Ramos (cell line): ENCODE results near the gene ETV6.

ENCODE experiments used
- in situ Hi-C: fragments of 300-500 bp; cut with MboI; formaldehyde crosslinking; loops from one replicate; pipeline ENCODE4 v1.14.3; 2022; ENCODE audit warnings: low sequenced_read_pairs; ENCODE audit not compliant: unreplicated experiment

Gene ETV6

DNA sequence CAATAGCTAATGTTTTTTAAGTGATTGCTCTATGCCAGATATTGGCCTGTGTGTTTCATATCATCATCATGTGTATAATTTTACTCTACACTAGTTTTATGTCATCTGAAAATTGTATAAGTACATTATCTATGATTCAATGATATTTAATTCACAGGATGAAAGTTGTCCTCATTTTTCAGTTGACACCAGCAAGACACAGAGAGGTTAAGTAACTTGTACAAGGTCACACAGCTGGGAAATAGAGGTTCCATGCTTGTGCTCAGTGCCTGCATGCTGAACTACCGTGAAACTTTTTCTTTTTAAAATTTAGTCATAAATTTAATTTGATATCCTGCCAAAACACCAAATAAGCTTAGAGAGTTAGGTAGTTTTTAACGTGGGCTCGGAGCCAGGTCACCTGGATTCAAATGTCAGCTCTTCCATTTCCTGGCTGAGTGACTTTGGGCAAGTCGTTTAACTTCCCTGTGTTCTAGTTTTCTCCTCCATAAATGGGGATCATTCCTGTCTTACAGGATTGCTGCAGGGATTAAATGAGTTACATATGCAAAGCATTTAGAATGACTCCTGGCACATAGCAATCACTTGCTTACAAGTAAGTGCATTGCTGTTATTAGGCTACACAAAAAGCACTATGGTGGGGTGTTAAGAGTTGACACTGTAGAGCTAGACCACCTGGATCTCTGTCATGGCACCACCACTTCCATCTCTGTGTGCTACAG, 183.9 kb downstream of the ETV6 start:
- in situ Hi-C loops, result no loop called here

DNA sequence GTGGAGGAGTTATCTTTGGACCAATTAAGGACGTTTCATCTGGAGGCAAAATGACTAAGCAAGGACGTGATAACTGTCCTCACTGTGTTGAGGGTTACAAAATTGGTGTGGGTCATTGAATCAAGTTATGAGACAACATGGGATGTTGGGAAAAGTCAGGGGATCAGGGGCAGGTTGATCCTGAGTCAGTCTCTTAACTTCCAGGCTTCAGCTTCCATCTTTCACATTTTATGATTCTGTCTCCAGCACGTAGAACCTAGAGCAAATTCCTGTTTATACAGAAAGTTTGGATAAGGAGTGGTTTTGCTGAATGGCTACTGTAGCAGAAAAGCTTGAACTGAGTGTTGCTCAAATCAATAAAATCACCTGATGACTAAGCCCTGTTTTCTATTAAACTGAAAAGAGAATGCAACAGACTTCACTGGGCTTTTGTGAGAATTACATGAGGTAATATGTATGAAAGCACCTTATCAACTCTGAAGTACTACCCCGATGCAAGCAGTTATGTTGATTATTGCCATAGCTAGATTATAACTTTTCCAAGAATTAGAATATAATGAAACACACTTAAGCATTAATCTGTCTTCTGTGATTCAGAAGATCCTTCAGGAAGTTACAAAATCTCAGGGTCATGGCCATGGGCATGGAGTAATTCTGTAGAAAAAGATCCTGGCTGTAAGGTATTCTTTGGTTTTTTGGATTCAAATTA, 184.8 kb downstream of the ETV6 start:
- in situ Hi-C loops, result no loop called here

DNA sequence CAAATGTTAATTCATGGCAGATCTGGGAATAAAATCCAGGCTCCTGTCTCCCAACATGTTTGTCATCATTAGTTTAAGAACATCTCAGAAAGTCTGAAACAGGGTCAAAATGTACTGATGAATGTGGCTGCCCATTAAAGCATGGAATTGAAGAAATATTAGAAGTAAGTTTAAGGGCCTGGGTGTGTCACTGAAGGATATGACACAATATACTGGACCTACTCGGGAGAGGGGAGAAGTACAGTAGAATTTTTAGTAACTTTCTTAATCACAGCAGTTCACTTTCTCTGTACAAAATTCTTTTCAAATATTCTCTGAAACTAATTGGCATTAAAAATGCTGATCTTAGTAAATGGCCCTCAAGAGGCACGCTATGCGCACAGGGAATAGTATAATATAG, 185.5 kb downstream of the ETV6 start:
- in situ Hi-C loops, result no loop called here

DNA sequence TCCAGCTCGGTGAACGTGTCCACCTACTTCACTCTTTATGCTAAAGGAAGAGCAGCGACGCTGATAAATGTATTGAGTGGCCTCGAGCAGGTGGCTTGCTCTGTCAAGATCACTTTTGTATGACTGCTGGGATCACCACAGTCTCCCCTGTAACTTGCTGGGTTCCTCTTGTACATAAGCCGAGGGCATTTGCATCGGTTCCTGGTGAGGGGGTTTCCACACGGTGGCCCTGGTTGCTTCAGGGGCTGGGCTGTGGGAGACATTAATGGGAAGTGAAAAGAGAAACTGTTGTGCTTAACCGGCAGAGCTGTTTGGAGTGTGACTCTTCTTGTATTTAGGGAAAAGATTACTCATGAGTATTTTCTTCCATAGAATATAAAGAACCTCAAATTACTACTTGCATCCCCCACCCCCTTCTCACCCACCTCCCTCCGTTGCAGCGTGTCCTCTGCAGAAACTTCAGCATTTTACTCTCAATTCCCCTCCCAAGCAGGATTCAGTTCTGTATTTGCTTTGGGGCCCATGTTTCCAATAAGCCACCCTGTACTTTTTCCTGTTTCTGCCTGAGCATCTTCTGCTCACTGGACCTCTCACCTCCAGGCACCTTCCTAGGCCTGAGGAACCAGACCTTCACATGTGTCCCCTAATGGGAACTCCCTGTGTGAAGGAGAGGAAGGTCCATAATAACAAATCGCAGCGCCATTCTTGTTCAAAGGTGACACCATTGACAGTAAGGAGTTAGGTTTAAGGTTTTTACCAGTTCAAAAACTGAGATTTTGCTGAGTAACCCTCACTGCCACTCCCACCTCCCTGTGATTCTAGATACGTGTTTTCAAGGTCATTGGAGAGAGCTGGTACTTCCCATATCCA, 187.0 kb downstream of the ETV6 start:
- in situ Hi-C loops, result no loop called here

DNA sequence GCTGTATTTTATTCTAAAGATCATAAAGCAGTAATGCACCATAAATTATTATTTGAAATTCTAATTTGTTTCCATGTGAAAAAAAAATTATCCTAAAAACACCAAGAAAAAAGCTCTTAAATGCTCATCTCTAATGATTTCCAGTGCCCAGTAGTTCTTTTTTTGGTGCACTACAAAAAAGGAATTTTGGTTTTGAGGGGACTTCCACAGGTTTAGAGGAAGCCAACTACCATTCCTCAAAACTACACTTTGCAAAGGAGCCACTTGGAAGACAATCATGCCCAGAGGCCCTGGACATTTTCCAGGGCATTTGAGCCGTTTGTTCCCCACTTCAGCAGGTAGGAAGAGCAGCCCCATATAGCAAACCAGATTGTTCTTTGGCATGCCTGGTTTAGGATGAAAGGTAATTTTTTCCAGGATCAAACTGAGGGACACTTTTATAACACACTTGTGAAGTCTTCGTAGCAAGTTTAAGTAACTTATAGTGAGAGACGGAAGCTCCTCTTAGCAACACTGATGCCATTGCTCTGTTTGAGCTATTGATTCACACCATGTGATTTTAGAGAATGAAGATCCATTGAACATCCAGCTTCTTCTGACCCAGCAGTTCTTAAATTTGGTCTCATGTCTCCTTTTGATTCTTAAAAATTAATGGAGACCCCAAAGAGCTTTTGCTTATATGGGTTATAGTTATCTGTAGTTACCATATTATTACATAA, 187.9 kb downstream of the ETV6 start:
- in situ Hi-C loops, result no loop called here

DNA sequence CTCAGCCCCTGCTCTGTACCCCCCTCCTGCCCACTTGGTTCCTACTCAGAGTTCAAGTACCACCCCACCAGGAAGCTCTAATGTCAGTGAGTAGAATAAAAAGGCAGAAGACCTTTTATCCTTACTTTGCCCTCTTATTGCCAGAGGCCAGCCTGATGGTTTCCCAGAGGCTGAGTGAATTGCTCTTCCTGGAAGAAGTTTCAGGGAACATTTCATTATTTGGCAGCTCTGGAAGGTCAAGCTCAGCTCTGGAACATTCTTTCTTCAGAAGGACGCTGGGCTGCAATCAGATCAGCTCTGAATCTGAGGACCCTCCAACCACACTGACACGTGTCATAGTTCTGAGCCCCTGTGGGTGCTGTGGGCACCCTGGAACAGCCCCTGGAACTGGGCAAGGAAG, 188.9 kb downstream of the ETV6 start:
- in situ Hi-C loops, result no loop called here

DNA sequence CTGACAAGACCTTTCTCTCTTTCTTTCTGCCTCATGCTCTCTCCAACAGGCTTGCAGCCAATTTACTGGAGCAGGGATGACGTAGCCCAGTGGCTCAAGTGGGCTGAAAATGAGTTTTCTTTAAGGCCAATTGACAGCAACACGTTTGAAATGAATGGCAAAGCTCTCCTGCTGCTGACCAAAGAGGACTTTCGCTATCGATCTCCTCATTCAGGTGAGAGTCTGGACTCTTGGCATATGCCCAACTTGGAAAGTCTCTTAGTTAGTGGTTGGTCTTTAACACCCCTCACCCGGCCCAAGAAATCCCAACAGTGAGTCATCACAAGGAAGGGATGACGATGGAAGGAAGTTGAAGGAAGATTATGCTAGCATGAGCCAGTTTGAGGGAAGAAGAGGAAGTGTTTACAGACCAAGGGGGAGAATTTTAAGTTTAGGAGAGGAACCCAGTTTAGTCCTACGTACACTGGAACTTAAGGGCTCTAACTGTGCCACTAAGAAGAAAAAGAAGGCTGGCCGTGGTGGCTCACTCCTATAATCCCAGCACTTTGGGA, 189.7 kb downstream of the ETV6 start:
- in situ Hi-C loops, result no loop called here

DNA sequence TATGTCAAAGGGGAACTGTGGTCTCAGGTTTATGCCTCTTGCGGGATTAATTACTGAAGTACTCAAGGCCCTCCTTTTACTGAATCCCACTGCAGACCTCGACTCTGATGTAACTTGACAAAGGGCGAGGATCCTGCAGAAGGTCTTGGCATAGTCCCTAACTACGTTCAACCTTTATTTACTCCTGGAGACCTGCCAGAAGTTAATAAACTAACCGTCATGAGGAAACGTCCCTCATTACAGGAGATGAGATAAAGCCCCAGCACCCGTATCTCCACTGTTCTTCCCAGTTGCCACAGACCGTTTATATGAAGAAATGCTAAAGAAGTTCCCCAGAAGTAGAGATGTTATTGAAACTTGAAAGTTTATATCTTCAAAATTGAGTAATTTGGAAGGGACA, 190.9 kb downstream of the ETV6 start:
- in situ Hi-C loops, result no loop called here

DNA sequence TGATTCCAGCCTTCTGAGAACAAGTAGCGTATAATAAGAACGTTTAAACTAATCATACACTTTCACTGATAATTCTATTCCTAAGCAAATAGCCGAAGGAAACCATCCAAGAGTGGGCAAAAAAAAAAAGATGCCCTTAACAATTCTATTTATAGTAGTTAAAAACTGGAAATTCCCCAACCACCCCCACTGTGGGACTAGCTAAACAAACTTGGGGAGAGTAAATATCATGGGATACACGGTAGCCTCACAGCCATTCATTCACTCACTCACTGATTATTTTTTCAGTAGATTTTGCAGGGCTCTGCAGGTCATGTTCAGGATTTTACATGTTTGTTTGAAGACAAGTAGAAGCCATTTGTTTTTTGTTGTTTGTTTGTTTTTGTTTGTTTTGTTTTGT, 197.0 kb downstream of the ETV6 start:
- in situ Hi-C loops, result no loop called here

DNA sequence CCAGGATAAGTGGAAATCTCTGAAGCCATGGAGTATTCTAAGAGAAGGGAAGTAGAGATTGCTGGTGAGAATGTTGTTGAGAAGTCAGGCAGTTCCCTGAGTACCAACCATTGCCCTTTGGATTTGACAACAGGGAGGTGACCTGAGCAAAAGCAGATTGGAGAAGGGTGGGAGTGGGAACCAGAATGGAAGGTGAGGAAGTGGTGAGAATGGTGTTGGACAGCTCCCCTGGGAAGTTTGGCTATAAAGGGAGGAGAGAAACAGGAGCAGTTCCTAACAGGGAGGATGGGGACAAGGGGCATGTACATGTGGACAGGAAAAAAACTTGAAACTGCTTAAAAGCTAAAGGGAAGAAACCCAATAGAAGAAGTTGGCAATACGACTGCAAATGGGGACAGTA, 198.1 kb downstream of the ETV6 start:
- in situ Hi-C loops, result no loop called here

DNA sequence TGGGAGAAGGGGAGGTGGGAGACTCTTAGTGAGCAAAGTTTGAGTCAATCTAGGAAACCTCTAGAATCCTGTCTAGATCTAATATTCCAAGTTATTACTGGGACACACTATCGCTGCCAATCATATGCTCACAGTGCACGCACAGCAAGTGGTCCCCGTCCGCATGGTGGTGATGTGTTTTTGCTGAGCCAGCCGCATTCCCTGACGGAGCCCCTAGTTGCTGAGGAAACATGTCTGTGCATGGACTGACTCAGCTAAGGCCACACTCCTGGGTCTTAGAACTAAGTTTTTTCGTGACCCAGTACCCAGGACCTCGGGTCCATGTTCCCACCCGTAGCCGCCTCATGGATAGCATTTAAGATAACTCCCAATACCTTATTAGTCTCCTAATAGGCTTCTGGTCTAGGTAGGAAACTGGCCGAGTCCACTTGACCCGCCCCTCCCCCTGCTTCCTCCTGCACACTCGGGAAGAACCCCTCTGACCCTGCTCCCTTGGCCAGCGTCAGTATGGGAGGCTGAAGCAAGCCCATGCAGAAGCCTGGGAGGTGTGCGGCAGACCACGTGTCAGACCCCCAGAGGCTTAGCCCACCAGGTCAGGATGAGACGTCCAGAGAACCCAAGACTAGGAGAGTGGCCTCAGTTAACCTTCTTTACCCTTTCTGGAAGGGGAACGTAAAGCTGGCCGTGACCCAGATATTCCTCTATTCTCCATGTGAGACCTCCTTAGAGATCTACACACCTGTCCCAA, 200.5 kb downstream of the ETV6 start:
- in situ Hi-C loops, result no loop called here

DNA sequence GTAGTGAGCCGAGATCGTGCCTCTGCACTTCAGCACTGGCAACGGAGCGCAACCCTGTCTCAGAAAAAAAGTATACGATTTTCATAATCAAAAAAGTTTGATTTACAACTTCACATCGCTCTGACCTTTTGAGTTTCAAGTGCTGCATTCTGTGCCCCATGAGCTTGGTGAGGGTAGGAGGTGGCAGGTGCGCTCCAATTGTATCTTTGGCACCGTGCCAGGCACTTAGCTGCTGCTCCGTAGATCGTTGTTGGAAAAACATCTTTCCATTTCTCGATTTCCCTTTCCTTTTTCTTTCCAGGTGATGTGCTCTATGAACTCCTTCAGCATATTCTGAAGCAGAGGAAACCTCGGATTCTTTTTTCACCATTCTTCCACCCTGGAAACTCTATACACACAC, 203.7 kb downstream of the ETV6 start:
- in situ Hi-C loops, result no loop called here

DNA sequence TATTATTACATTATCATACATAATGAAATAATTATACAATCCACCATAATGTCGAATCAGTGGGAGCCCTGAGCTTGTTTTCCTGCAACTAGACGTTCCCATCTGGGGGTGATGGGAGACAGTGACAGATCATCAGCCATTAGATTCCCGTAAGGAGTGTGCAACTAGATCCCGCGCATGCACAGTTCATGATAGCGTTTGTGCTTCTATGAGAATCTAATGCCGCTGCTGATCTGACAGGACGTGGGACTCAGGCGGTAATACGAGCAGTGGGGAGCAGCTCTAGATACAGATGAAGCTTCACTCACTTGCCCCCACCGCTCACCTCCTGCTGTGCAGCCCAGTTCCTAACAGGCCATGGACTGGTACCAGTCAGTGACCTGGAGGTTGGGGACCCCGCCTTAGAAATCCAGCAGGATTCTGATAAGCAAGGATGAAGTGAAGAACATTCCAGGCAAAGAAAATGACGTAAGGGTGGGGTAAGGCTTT, 204.6 kb downstream of the ETV6 start:
- in situ Hi-C loops, result no loop called here

DNA sequence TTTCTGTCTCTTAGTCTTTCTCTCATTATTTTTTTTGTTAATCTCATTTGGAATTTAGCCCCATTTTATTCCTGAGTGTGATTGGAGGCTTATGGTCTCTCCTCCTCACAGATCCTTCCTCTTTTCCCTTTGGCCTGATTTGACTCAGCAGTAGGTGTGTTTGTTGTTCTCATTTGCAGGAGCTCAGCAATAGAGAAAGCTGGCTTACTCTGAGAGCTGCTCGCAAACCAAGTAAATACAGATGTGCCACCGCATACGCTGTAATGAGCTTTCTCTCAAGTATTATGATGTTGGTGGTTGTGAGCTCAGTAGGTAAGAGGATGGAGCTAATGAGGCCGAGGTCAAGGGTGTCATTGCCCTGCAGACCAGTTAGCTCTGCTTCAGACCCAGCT, 206.5 kb downstream of the ETV6 start:
- in situ Hi-C loops, result no loop called here

DNA sequence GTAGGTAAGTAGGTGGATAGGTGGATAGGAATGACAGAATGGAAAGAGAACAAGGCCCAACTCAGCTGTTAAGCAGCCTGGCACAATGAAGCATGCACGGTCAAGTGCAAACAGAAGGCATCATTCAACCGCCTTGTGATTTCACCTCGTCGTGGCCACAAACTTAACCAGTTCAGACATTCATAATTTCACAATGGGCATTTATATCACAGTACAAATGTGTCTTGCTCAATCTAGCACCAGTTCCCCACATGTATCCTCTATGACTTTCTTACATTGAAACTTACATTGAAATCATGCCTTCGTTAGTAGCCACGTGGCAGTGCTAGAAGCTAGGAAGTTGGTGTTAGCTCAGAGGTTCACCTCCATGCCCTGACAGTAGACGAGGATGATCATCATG, 207.5 kb downstream of the ETV6 start:
- in situ Hi-C loops, result no loop called here

DNA sequence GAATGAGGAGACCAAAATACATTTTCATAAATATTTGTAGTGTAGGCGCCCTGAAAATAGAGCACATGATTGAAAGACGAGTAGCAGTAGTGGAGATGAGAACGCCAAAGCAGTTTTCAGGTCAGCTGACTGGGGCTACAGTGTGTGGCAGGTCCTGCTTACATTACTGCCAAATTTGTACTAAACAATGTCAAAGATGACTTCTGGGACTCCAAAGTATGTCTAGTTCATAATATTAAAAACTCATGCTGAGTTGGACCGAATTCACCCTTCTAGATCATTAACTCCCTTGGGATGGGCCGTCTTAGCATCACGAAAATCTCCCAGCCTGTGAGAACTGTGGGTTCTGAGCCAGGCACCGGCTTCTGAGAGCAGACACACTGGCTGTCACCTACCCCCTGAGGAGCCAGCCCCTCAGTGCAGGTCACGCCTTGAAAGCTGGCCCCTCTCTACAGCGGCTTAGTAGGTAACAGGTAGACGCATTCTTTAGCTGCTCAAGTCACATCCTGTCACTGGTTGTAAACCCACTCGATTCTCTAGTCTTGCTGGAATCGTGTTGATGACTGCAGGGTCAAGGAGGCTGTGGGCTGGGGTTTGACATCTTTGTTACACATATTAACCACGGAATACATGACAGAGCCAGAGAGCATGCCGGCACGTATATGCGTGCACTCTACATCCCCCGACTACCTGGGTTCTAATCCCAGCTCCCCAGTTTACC, 210.4 kb downstream of the ETV6 start:
- in situ Hi-C loops, result no loop called here

DNA sequence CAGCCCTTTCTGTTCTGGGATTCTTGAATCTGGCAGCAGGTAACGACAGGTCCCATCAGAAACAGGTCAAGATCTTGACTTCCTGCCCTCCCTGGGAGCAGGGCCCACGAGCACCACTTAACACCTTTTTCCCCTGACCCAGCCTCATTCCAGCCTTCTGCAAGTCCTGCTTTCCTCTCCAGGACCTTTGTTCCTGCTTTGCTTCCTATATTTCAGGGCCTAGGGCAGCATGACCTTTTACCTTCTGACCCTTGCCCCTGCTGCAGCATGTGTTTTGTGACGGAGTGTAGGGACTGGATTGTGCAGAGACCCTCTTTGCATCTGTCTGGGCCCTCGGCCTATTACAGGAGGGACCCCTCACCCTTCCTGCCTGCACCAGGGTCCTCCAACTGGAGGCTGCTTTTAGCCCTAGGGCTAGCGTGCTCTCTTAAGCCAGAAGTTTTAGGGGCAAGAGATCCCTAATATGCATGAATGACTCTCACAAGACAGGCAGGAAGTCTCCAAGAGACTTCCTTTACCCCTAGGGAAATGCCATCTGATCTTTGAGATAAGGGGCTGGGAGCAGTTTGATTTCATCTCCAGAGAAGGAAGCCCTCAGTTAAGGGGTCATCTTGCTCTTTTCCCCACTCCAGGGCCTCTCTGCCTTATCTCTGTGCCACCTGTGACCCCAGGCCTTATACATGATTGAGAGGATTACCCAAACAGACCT, 211.8 kb downstream of the ETV6 start:
- in situ Hi-C loops, result no loop called here
